GM12874 (cell line): ENCODE measurements around the gene OPN1SW.

Source experiments
- TF ChIP-seq, protein P1 (sequence below): IDR thresholded peaks from 2 replicates; pipeline ENCODE4 v1.5.1; 2011; ENCODE audit warnings: low read depth, mild to moderate bottlenecking, control low read depth, low read length, moderate library complexity; ENCODE audit not compliant: insufficient read depth

Gene OPN1SW

DNA sequence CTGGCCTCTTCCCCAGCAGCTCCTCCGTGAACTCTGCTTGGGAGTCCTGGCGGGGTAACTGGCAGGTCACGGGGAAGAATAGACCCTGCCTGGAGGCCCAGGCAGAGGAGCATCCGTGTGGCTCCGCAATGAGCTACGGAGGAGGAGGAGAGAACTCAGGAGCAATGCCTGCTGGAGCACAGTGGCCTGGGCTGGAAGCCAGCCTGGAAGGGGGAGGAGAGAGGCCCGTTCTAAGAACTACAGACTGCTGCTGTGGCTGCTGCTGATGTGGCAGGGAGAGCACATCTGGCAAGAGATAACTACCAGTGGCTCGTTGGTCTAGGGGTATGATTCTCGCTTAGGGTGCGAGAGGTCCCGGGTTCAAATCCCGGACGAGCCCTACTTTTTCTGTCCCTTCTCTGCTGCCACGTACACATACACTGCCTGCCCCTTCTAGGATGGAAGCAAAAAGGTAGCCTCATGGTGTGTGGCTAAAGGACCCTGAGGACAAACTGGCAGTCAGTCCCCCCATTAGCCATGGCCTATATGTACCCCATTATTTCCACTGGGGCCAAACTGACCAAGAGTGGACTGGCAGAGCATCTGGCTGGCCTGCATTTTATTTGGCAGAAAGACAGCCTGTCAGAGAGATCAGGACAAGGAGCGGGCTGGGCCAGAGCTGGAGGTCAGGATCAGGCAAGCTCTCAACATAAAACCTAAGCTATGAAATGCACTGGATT, 7.7 kb upstream of the OPN1SW start:
- TF ChIP-seq, protein P1, sequence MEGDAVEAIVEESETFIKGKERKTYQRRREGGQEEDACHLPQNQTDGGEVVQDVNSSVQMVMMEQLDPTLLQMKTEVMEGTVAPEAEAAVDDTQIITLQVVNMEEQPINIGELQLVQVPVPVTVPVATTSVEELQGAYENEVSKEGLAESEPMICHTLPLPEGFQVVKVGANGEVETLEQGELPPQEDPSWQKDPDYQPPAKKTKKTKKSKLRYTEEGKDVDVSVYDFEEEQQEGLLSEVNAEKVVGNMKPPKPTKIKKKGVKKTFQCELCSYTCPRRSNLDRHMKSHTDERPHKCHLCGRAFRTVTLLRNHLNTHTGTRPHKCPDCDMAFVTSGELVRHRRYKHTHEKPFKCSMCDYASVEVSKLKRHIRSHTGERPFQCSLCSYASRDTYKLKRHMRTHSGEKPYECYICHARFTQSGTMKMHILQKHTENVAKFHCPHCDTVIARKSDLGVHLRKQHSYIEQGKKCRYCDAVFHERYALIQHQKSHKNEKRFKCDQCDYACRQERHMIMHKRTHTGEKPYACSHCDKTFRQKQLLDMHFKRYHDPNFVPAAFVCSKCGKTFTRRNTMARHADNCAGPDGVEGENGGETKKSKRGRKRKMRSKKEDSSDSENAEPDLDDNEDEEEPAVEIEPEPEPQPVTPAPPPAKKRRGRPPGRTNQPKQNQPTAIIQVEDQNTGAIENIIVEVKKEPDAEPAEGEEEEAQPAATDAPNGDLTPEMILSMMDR: no peak

DNA sequence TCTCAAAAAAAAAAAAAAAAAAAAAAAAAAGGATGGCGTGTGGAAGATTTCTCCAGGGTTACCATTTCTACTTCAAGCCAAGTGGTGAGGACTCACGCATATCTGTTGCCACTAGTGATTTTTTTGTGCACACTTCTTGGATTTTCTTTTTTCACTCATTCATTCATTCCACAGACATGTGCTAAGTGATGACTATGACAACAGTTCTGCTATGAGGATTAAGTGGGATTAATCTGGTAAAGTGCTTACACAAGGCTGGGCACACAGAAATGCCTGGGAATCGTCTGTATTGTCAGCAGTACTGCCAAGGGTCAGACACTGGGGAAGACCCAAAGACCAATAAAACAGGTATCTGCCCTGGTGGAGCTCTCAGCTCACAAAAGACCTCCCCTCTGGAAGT, 6.3 kb upstream of the OPN1SW start:
- TF ChIP-seq, protein P1: no peak

DNA sequence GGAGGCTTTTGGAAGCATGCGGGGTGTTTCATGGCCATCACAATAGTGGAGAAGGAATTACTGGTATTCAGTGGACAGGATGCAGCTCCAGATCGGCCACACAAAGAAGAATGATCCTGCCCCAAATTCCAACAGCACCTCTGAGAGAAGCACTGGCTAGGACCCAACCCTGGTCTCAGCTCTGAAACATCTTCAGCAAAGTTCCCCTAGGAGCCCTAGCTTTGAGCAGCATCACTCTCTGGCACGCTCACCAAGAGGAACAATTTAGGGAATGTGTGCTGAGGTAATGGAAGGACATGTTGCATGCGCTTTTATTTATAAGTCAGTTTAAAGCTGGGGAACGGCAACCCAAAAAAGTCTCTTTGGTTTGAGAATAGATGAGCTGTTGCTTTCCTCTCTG, 5.5 kb upstream of the OPN1SW start:
- TF ChIP-seq, protein P1: no peak

DNA sequence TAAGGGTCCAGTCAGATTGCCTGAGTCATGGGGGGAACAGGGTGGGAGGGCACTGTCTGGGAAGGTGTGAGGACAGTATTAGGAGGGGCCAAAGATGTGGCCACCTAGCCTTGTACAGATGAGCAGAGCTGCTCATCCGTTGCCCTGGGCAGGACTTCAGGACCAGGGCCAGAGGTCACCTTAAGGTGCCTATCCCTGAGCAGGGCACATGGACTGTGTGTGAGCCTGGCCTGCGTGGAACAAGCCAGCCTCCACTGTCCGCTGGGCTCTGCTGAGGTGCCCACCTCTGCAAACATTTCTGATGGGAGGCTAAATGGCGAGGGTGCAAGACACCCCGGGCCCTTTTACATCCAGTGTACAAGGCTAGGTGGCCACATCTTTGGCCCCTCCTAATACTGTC, 3.4 kb upstream of the OPN1SW start:
- TF ChIP-seq, protein P1: no peak

DNA sequence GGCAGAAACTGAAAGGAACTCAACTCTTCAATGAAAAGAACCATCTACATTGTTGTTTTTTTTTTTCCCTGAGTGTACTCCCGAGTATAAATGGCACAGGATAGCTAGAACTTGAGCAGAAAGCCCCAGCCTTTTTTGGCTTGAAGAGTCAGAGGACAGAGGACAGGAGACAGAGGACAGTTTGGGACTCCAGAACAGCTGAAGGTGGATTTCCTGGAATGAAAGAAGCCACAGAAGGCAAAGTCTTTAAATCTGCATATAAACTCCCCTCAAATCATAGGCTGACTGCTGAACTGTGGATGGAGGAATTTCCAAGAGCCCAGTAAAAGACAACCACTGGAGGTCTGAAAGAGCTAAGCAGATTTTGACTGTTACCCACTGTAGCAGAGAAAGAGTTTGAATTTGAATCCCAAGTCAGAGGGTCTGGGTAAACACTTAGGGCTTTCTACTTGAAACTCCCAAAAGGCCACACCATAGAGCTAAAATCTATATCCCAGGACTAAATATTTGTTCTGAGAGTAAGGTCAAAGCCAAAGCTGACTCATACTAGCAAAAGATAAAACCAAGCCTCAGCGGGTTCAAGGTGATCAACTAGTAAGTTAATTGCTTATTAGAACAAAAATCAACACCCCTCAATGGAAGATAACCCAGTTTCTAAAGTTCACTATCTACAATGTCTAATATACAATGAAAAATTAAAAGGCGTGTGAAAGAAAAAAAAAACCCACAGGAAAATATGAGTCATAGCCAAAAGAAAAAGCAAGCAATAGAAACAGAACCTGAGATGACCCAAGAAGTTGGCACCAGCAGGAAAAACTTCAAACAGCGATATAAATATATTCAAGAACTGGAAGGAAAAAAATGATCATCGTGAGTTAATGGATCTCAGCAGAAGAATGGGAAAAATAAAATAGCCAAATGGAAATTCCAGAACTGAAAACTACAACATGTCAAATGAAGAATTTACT, 1.8 kb upstream of the OPN1SW start:
- TF ChIP-seq, protein P1: no peak

DNA sequence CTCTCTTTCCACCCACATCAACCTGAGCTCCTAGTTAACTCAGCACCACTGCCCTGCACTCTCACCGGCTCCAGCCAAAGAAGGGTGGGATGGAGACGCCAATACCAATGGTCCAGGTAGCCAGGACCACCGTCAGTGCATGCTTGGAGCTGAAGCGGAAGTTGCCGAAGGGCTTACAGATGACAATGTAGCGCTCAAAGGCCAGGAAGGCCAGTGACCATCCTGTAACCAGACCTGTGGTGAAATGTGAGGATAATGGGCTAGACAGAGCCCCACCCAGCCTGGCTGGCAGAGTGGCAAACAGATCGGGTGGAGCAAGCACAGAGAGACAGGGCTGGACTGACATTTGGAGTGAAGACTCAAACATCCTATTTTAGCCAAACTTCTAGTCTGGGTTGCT, 673 bp downstream of the OPN1SW start:
- TF ChIP-seq, protein P1: no peak

DNA sequence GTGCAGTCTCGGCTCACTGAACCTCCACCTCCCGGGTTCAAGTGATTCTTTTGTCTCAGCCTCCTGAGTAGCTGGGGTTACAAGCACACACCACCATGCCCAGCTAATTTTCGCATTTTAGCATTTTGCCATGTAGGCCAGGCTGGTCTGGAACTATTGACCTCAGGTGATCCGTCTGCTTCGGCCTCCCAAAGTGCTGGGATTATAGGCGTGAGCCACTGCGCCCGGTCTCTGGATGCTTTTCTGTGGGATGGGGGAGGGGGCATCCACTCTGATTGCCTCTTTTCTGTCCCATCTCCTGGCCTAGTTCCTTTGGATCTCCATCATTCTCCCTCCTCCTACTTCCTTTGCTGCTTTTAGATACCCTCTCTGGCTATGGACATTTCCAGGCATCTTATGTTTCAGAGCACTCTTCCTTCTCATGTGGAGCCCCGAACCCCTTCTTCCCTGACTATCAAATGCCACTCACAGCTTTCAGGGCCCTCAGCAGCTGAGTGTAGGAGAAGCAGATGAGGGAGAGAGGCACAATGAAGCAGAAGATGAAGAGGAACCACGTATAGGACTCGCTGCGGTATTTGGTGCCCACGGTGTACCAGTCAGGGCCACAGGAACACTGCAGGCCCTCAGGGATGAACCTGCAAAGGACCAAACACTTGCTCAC, 1.4 kb downstream of the OPN1SW start:
- TF ChIP-seq, protein P1: no peak
